Smooth muscle cell (in vitro differentiated cells): ENCODE data around the gene HMCN1. TPM values are rescaled to one million over a fixed set of nuclear protein-coding genes. Genes with fewer than 3 reads are reported as not detected.

ENCODE experiments used
- DNase-seq: peaks from one replicate; lab custom pipeline; 2025; ENCODE audit not compliant: unreplicated experiment; lab: John Stamatoyannopoulos, UW
- H2AFZ ChIP-seq: fragments of 200-600 bp; sonication (generic); 2 replicates; pipeline ENCODE4 v1.6.0; 2016; ENCODE audit warnings: antibody characterized with exemption, low read depth, mild to moderate bottlenecking
- H3F3A ChIP-seq: fragments of 200-600 bp; sonication (generic); 2 replicates; pipeline ENCODE4 v1.6.0; 2017; ENCODE audit warnings: antibody characterized with exemption, low read depth
- H3K27ac ChIP-seq: fragments of 200-600 bp; sonication (generic); 2 replicates; pipeline ENCODE4 v1.5.1; 2016; ENCODE audit warnings: low read depth, mild to moderate bottlenecking
- H3K27me3 ChIP-seq: fragments of 200-600 bp; sonication (generic); 2 replicates; pipeline ENCODE4 v1.6.1; 2016; ENCODE audit warnings: low read depth, mild to moderate bottlenecking
- H3K36me3 ChIP-seq: fragments of 200-600 bp; sonication (generic); 2 replicates; pipeline ENCODE4 v1.5.1; 2016; ENCODE audit warnings: low read depth
- H3K4me1 ChIP-seq: fragments of 200-600 bp; sonication (generic); 2 replicates; pipeline ENCODE4 v1.5.1; 2016; ENCODE audit warnings: low read depth
- H3K4me2 ChIP-seq: fragments of 200-600 bp; sonication (generic); 2 replicates; pipeline ENCODE4 v1.6.0; 2016; ENCODE audit warnings: mild to moderate bottlenecking
- H3K4me3 ChIP-seq: fragments of 200-600 bp; sonication (generic); 2 replicates; pipeline ENCODE4 v1.5.1; 2016; ENCODE audit warnings: mild to moderate bottlenecking
- H3K79me2 ChIP-seq: fragments of 200-600 bp; sonication (generic); 2 replicates; pipeline ENCODE4 v1.6.0; 2016; ENCODE audit warnings: low read depth, mild to moderate bottlenecking
- H3K9ac ChIP-seq: fragments of 200-600 bp; sonication (generic); 2 replicates; pipeline ENCODE4 v1.6.0; 2016; ENCODE audit warnings: low read depth
- H3K9me3 ChIP-seq: fragments of 200-600 bp; sonication (generic); replicated peaks from 2 replicates; pipeline ENCODE4 v1.5.1; 2016; ENCODE audit warnings: low read depth
- H4K20me1 ChIP-seq: fragments of 200-600 bp; sonication (generic); 2 replicates; pipeline ENCODE4 v1.6.0; 2016; ENCODE audit warnings: low read depth
- CTCF ChIP-seq: fragments of 200-600 bp; sonication (generic); IDR thresholded peaks from 2 replicates; pipeline ENCODE4 v1.5.1; 2017; ENCODE audit warnings: borderline replicate concordance, mild to moderate bottlenecking, antibody characterized with exemption; ENCODE audit not compliant: insufficient read depth, poor library complexity, severe bottlenecking
- WGBS: methylation state at CpG from one replicate; pipeline ENCODE4 v1.1.7; 2016; ENCODE audit warnings: low lambda C conversion rate; 5-methylcytosine and 5-hydroxymethylcytosine counted together
- polyA plus RNA-seq: library from polyadenylated mRNA; unstranded; fragments of >200 nt; fragmentation: Nextera tagmentation; extraction: Ambion mirVana; gene quantifications from 2 replicates; pipeline ENCODE4 v1.2.1, GENCODE V29; 2016
- total RNA-seq: library from RNA; depleted of rRNA; stranded (reverse); fragments of >200 nt; gene quantifications from 2 replicates; pipeline ENCODE4 v1.2.3, GENCODE V29; 2014

Gene HMCN1
- total and polyA plus RNA-seq, 2 experiments from 2014 or later = 18.9 to 118 TPM

GRCh38 chr1:185969524-185969991, 235.4 kb downstream of the HMCN1 start:
- no peak for DNase-seq
- Histone ChIP-seq H3K36me3 (no peaks in the 10 kb centered on the region), H3K9ac (no peak overlapping the region), H3K9me3 (no peaks in the 10 kb centered on the region), H3K27ac (peak overlapping the region; percentile 99), H3K27me3 (no peaks in the 10 kb centered on the region), H3K79me2 (no peaks in the 10 kb centered on the region), H3K4me2 (peak overlapping the region; percentile 39), H2AFZ (no peak overlapping the region), H3K4me1 (peaks cover 45% of the 10 kb centered on the region), H4K20me1 (no peaks in the 10 kb centered on the region), H3F3A (peaks cover 22% of the 10 kb centered on the region), H3K4me3 (no peak overlapping the region)
- no peak for TF ChIP-seq CTCF

GRCh38 chr1:185971688-185972087, 237.5 kb downstream of the HMCN1 start:
- Histone ChIP-seq H3K27me3 (no peaks in the 10 kb centered on the region), H3K36me3 (no peaks in the 10 kb centered on the region), H2AFZ (no peak overlapping the region), H3K4me2 (peak overlapping the region; percentile 75), H3K9ac (peak overlapping the region; percentile 85), H4K20me1 (no peaks in the 10 kb centered on the region), H3K4me3 (no peak overlapping the region), H3K79me2 (no peaks in the 10 kb centered on the region), H3F3A (peaks cover 19% of the 10 kb centered on the region), H3K9me3 (no peaks in the 10 kb centered on the region), H3K27ac (peak overlapping the region; percentile 99), H3K4me1 (peaks cover 33% of the 10 kb centered on the region)
- 4% methylated on average over 1 of the region's 1 CpG for WGBS
- no peak for DNase-seq
- no peak for TF ChIP-seq CTCF

DNA sequence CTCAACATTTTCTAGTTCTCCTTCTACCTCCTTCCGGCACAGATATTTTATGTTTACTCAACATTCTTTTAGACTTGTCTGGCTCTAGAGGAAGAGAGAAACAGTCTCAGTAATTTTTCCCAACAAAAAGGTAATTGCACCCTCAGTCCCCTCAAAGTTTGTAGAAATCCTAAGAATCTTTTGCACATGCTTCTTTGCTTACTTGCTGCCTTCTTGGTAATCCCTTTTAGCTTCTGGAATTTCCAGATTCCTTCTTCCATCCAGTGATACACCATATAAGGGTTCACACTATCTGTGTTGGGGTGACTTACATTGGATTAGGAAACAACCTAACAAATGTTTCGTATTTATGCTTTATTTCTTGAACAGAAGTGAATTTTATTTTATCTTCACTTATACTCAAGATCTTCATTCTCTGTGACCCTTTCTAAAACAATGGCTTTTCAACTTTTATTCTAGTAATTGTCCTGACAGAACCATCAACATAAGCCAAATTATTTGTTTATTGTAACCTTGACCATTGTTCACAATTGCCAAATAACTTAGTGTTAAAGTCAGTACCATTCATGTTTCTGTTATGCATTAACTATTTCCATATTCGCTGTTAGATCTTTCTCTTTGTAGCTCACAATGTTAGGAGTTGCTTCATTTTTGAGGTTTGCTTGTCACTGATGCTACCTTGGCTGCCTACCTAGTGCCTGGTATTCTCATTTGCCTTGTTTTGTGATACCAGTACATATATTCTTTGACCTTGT, 238.1 kb downstream of the HMCN1 start:
- Histone ChIP-seq H4K20me1 (no peaks in the 10 kb centered on the region), H3F3A (peaks cover 19% of the 10 kb centered on the region), H2AFZ (no peak overlapping the region), H3K4me2 (peak overlapping the region; percentile 75), H3K27me3 (no peaks in the 10 kb centered on the region), H3K9ac (peak overlapping the region; percentile 85), H3K36me3 (no peaks in the 10 kb centered on the region), H3K9me3 (no peaks in the 10 kb centered on the region), H3K79me2 (no peaks in the 10 kb centered on the region), H3K4me1 (peaks cover 33% of the 10 kb centered on the region), H3K27ac (peak overlapping the region; percentile 99), H3K4me3 (no peak overlapping the region)
- WGBS = 36% methylated on average over 3 of the region's 3 CpGs
- TF ChIP-seq CTCF = no peak
- no peak for DNase-seq

- peaks cover 33% of the 10 kb centered on the region for H3K4me1 ChIP-seq
- H3K4me3 ChIP-seq = no peak overlapping the region
- H3K9me3 ChIP-seq = no peaks in the 10 kb centered on the region
- H3K9ac ChIP-seq = peak overlapping the region; percentile 85
- H3K27me3 ChIP-seq = no peaks in the 10 kb centered on the region
- 21% methylated on average over 1 of the region's 1 CpG for WGBS
- peaks cover 19% of the 10 kb centered on the region for H3F3A ChIP-seq
- H3K79me2 ChIP-seq = no peaks in the 10 kb centered on the region
- no peak for TF ChIP-seq CTCF
- no peak for DNase-seq
- H3K27ac ChIP-seq = peak overlapping the region; percentile 99
- no peak overlapping the region for H2AFZ ChIP-seq
- peak overlapping the region; percentile 75 for H3K4me2 ChIP-seq
- no peaks in the 10 kb centered on the region for H3K36me3 ChIP-seq
- H4K20me1 ChIP-seq = no peaks in the 10 kb centered on the region
Measured at GRCh38 chr1:185973645-185974044, 239.5 kb downstream of the HMCN1 start.
